H9 (cell line): ENCODE results near the gene ATG14. TPM values are rescaled to one million over a fixed set of nuclear protein-coding genes. Genes with fewer than 3 reads are reported as not detected.

Experiments used
- DNase-seq: peaks from one replicate; pipeline ENCODE4 v3.0.0-alpha.2; 2017
- H2AFZ ChIP-seq: one replicate; pipeline ENCODE4 v1.6.1; 2013; ENCODE audit warnings: mild to moderate bottlenecking, low read length, control low read depth, moderate library complexity
- H2AK5ac ChIP-seq: 2 replicates; pipeline ENCODE4 v1.6.1; 2013; ENCODE audit warnings: low read length, control low read depth, mixed read lengths; ENCODE audit not compliant: insufficient read length
- H2BK120ac ChIP-seq: one replicate; pipeline ENCODE4 v1.6.1; 2013; ENCODE audit warnings: low read depth, mild to moderate bottlenecking, low read length, control low read depth, inconsistent platforms; ENCODE audit not compliant: poor library complexity, severe bottlenecking
- H2BK12ac ChIP-seq: 2 replicates; pipeline ENCODE4 v1.6.1; 2013; ENCODE audit warnings: low read length, control low read depth, mixed read lengths, low read depth; ENCODE audit not compliant: insufficient read length
- H2BK15ac ChIP-seq: 2 replicates; pipeline ENCODE4 v1.6.1; 2013; ENCODE audit warnings: low read depth, low read length, control low read depth
- H2BK20ac ChIP-seq: one replicate; pipeline ENCODE4 v1.6.1; 2013; ENCODE audit warnings: low read depth, mild to moderate bottlenecking, low read length, control low read depth, inconsistent platforms; ENCODE audit not compliant: poor library complexity, severe bottlenecking
- H2BK5ac ChIP-seq: 2 replicates; pipeline ENCODE4 v1.6.1; 2013; ENCODE audit warnings: low read length, control low read depth, mixed read lengths; ENCODE audit not compliant: insufficient read length
- H3K14ac ChIP-seq: 2 replicates; pipeline ENCODE4 v1.6.1; 2013; ENCODE audit warnings: low read length, control low read depth; ENCODE audit not compliant: insufficient read depth
- H3K18ac ChIP-seq: 2 replicates; pipeline ENCODE4 v1.6.1; 2013; ENCODE audit warnings: low read depth, mild to moderate bottlenecking, mixed read lengths, low read length, control low read depth; ENCODE audit not compliant: insufficient read length
- H3K23ac ChIP-seq: 2 replicates; pipeline ENCODE4 v1.6.1; 2013; ENCODE audit warnings: low read length, control low read depth, mixed read lengths, low read depth; ENCODE audit not compliant: insufficient read length
- H3K23me2 ChIP-seq: 2 replicates; pipeline ENCODE4 v1.6.1; 2013; ENCODE audit warnings: low read depth, mild to moderate bottlenecking, mixed read lengths, low read length, control low read depth; ENCODE audit not compliant: insufficient read length, poor library complexity, severe bottlenecking
- H3K27ac ChIP-seq: 2 replicates; pipeline ENCODE4 v1.5.1; 2013; ENCODE audit warnings: low read length, control low read depth, mixed read lengths, low read depth; ENCODE audit not compliant: insufficient read length
- H3K27me3 ChIP-seq: 2 replicates; pipeline ENCODE4 v1.6.1; 2013; ENCODE audit warnings: low read length, control low read depth, inconsistent platforms; ENCODE audit not compliant: insufficient read depth
- H3K4ac ChIP-seq: 2 replicates; pipeline ENCODE4 v1.6.1; 2013; ENCODE audit warnings: low read depth, mild to moderate bottlenecking, control low read depth, inconsistent platforms, low read length, moderate library complexity
- H3K4me1 ChIP-seq: 2 replicates; pipeline ENCODE4 v1.6.1; 2013; ENCODE audit warnings: low read length, control low read depth, inconsistent platforms; ENCODE audit not compliant: insufficient read depth
- H3K4me2 ChIP-seq: 2 replicates; pipeline ENCODE4 v1.6.1; 2013; ENCODE audit warnings: low read length, control low read depth, mixed read lengths; ENCODE audit not compliant: insufficient read length, insufficient read depth
- H3K56ac ChIP-seq: 2 replicates; pipeline ENCODE4 v1.6.1; 2013; ENCODE audit warnings: low read depth, mild to moderate bottlenecking, mixed read lengths, low read length, control low read depth; ENCODE audit not compliant: insufficient read length
- H3K79me1 ChIP-seq: 2 replicates; pipeline ENCODE4 v1.6.1; 2013; ENCODE audit warnings: low read depth, mild to moderate bottlenecking, moderate library complexity, low read length, control low read depth, inconsistent platforms; ENCODE audit not compliant: insufficient read depth, poor library complexity, severe bottlenecking
- H3K79me2 ChIP-seq: 2 replicates; pipeline ENCODE4 v1.6.1; 2013; ENCODE audit warnings: low read length, control low read depth, inconsistent platforms; ENCODE audit not compliant: insufficient read depth
- H3K9ac ChIP-seq: 2 replicates; pipeline ENCODE4 v1.6.1; 2013; ENCODE audit warnings: low read length, control low read depth, mixed read lengths; ENCODE audit not compliant: insufficient read length; ENCODE audit errors: extremely low read depth
- H3K9me3 ChIP-seq: one replicate; pipeline ENCODE4 v1.6.1; 2013; ENCODE audit warnings: low read depth, low read length, inconsistent platforms; ENCODE audit not compliant: control insufficient read depth
- H3T11ph ChIP-seq: one replicate; pipeline ENCODE4 v1.6.1; 2013; ENCODE audit warnings: mild to moderate bottlenecking, low read length, control low read depth, inconsistent platforms
- H4K20me1 ChIP-seq: one replicate; pipeline ENCODE4 v1.6.1; 2013; ENCODE audit not compliant: control insufficient read depth, insufficient read length, insufficient read depth
- H4K5ac ChIP-seq: 2 replicates; pipeline ENCODE4 v1.6.1; 2013; ENCODE audit warnings: low read depth, mild to moderate bottlenecking, mixed read lengths, low read length, control low read depth; ENCODE audit not compliant: insufficient read length
- H4K8ac ChIP-seq: replicated peaks from 2 replicates; pipeline ENCODE4 v1.6.1; 2013; ENCODE audit warnings: low read length, control low read depth, mixed read lengths, low read depth; ENCODE audit not compliant: insufficient read length
- H4K91ac ChIP-seq: 2 replicates; pipeline ENCODE4 v1.6.1; 2013; ENCODE audit warnings: low read depth, mild to moderate bottlenecking, moderate library complexity, mixed read lengths, low read length, control low read depth; ENCODE audit not compliant: insufficient read length
- H3K27ac Mint-ChIP-seq, 3 experiments: 2 replicates in 2 of 3; 3 replicates in 1 of 3; pipeline ENCODE4 v1.8.0; 2020 to 2021; ENCODE audit warnings: mixed read lengths in 3 of 3, mild to moderate bottlenecking in 1 of 3, moderate library complexity in 1 of 3
- H3K27me3 Mint-ChIP-seq: 2 replicates; pipeline ENCODE4 v1.8.0; 2021; ENCODE audit warnings: low read depth, mild to moderate bottlenecking, moderate library complexity, mixed read lengths
- H3K36me3 Mint-ChIP-seq, 3 experiments: 2 replicates in 2 of 3; 3 replicates in 1 of 3; pipeline ENCODE4 v1.8.0; 2020 to 2021; ENCODE audit warnings: low read depth in 3 of 3, mixed read lengths in 3 of 3; ENCODE audit not compliant: insufficient read depth in 1 of 3
- H3K4me1 Mint-ChIP-seq, 2 experiments: 2 replicates each; pipeline ENCODE4 v1.8.0; 2020; ENCODE audit warnings: mixed read lengths in 2 of 2
- H3K4me3 Mint-ChIP-seq, 2 experiments: 2 replicates in 1 of 2; 3 replicates in 1 of 2; pipeline ENCODE4 v1.8.0; 2020 to 2021; ENCODE audit warnings: mild to moderate bottlenecking in 2 of 2, mixed read lengths in 2 of 2, moderate library complexity in 1 of 2
- H3K9me3 Mint-ChIP-seq, 2 experiments: 2 replicates in 1 of 2; 3 replicates in 1 of 2; pipeline ENCODE4 v1.8.0; 2020; ENCODE audit warnings: mild to moderate bottlenecking in 2 of 2, mixed read lengths in 2 of 2, moderate library complexity in 1 of 2
- WGBS: extraction: QIAGEN DNeasy Blood & Tissue Kit; methylation state at CpG from one replicate; pipeline ENCODE4 v1.1.7; 2013; ENCODE audit warnings: missing lambda C conversion rate, low lambda C conversion rate, mixed read lengths; ENCODE audit not compliant: insufficient read length; ENCODE audit errors: extremely low coverage; 5-methylcytosine and 5-hydroxymethylcytosine counted together
- total RNA-seq: library from RNA; stranded (reverse); gene quantifications from 2 replicates; pipeline ENCODE4 v1.2.1, GENCODE V29; 2021
- TF ChIP-seq, protein P1 (sequence below): fragments of 200-600 bp; sonication (generic); conservative IDR thresholded peaks from 3 replicates; pipeline ENCODE4 v1.8.0; 2021; ENCODE audit warnings: antibody characterized with exemption, mild to moderate bottlenecking

Gene ATG14
- total RNA-seq, 1 experiment from 2014 or later: 13.6 TPM

DNA sequence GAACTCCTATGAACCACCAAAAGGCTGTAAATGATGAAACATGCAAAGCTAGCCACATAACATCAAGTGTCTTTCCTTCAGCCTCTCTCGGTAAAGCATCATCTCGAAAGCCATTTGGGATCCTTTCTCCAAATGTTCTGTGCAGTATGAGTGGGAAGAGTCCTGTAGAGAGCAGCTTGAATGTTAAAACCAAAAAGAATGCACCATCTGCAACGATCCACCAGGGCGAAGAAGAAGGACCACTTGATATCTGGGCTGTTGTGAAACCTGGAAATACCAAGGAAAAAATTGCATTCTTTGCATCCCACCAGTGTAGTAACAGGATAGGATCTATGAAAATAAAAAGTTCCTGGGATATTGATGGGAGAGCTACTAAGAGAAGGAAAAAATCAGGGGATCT lies 61.2 kb downstream of the ATG14 start:
- H3K27ac Mint-ChIP-seq: no peak overlapping the region; a peak in 2 of 7 replicates
- Histone ChIP-seq H3K27ac (no peak overlapping the region), H2BK15ac (no peak overlapping the region), H3K9ac (no peak overlapping the region), H4K91ac (no peak overlapping the region), H4K5ac (no peak overlapping the region), H2BK5ac (no peak overlapping the region), H3K23me2 (no peaks in the 10 kb centered on the region), H3K4me2 (no peak overlapping the region), H3K9me3 (no peaks in the 10 kb centered on the region), H2AFZ (no peak overlapping the region), H2BK20ac (no peak overlapping the region), H4K8ac (no peak overlapping the region), H3T11ph (no peak overlapping the region), H3K79me2 (no peaks in the 10 kb centered on the region), H2BK12ac (no peak overlapping the region), H2AK5ac (no peak overlapping the region), H3K27me3 (no peaks in the 10 kb centered on the region), H3K18ac (no peak overlapping the region), H3K79me1 (no peaks in the 10 kb centered on the region), H2BK120ac (no peak overlapping the region), H3K4me1 (no peaks in the 10 kb centered on the region), H4K20me1 (no peaks in the 10 kb centered on the region), H3K56ac (no peak overlapping the region), H3K14ac (no peak overlapping the region), H3K4ac (no peak overlapping the region), H3K23ac (no peak overlapping the region)
- TF ChIP-seq, protein P1, sequence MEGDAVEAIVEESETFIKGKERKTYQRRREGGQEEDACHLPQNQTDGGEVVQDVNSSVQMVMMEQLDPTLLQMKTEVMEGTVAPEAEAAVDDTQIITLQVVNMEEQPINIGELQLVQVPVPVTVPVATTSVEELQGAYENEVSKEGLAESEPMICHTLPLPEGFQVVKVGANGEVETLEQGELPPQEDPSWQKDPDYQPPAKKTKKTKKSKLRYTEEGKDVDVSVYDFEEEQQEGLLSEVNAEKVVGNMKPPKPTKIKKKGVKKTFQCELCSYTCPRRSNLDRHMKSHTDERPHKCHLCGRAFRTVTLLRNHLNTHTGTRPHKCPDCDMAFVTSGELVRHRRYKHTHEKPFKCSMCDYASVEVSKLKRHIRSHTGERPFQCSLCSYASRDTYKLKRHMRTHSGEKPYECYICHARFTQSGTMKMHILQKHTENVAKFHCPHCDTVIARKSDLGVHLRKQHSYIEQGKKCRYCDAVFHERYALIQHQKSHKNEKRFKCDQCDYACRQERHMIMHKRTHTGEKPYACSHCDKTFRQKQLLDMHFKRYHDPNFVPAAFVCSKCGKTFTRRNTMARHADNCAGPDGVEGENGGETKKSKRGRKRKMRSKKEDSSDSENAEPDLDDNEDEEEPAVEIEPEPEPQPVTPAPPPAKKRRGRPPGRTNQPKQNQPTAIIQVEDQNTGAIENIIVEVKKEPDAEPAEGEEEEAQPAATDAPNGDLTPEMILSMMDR: peak; percentile 31
- no peaks in the 10 kb centered on the region for H3K27me3 Mint-ChIP-seq
- H3K9me3 Mint-ChIP-seq: no peaks in the 10 kb centered on the region
- peaks cover 2 to 15% of the 10 kb centered on the region in 2 experiments; a peak in 3 of 4 replicates for H3K4me1 Mint-ChIP-seq
- DNase-seq: no peak
- no CpG with 5 or more reads among the region's 4 CpGs for WGBS
- no peak overlapping the region for H3K4me3 Mint-ChIP-seq
- H3K36me3 Mint-ChIP-seq: peaks cover 0 to 16% (median 14%) of the 10 kb centered on the region in 3 experiments; a peak in 4 of 7 replicates
